IMR-90 (cell line): ENCODE data around the gene FCRLA.

Experiments used
- CHD1 ChIP-seq: IDR thresholded peaks from 2 replicates; pipeline ENCODE4 v1.6.1; 2012; ENCODE audit warnings: low read depth, low read length, improper control_type of control experiment
- CTCF ChIP-seq: conservative IDR thresholded peaks from 2 replicates; pipeline ENCODE4 v1.5.1; 2012; ENCODE audit warnings: mild to moderate bottlenecking, low read depth, low read length, improper control_type of control experiment
- POLR2A ChIP-seq: IDR thresholded peaks from 2 replicates; pipeline ENCODE4 v1.6.1; 2012; ENCODE audit warnings: mild to moderate bottlenecking, low read depth, low read length

GRCh38 chr1:161707503-161707902 lies 474 bp downstream of the FCRLA start:
- TF ChIP-seq CTCF, result no peak
- no peak for TF ChIP-seq POLR2A
- TF ChIP-seq CHD1, result no peak
